Measurements from ENCODE around the gene RAX.
A peak's percentile ranks its signal among the peaks of the same experiment; 100 is the strongest.

The RAX gene

DNA sequence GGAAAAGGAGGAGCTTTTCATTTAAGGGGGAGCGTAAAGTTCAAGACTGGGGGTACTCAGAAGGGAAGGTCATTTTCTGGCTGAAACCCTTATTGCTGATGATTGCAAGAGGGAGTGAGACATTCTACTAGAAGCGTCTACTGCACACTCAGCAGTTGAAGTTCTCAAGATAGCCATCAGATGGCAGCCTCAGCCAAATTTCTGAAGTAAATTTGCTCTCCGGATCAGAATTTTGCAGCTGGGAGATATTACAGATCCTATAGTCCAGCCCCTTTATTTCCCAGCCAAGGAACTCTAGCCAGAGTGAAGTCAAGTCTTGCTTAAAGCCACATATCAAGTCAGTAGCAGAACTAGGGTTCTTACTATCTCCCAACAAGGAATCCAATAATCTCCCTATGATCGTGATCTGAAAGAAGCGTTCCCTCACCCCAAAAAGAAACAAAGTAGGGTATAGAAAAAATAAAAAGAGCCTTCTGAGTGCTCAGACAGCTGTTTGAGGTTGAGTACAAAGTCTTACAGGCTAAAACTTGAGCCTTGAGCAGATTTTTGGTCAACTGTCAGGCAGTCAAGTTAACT, 24.0 kb downstream of the RAX start:
- no peaks in the 10 kb centered on the region for H3K36me3 ChIP-seq (replicated peaks)

DNA sequence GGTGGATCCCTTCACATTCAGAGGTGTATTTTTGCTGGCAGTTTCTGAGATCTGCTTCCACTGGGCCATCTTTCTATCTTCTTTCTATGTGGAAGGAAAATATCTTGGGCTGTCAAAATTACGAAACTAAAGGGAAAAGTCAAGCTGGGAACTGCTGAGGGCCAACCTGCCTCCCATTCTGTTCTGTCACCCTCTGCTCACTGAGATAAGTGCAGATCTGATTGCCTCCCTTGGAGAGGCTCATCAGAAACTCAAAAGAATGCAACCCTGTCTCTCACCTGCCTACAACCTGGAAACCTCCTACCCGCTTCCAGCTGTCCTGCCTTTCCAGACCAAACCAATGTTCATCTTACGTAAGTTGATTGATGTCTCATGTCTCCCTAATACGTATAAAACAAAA, 26.5 kb downstream of the RAX start:
- no peaks in the 10 kb centered on the region; the same call in 1 of the 2 replicates for H3K4me1 ChIP-seq
- no peak overlapping the region for H3K4me3 ChIP-seq
- in situ Hi-C loops (cut with MboI; ENCODE audit: low sequenced_read_pairs) = no loop called here
- H3K36me3 ChIP-seq (replicated peaks) = no peaks in the 10 kb centered on the region
- no peaks in the 10 kb centered on the region for H3K9me3 ChIP-seq
- no peak for DNase-seq (ENCODE audit: low spot score in 2 of 2)
- peaks cover 32% of the 10 kb centered on the region for H3K27me3 ChIP-seq (ENCODE audit: low read depth)

More for the DNA sequence above, 24.0 kb downstream of the RAX start:
- H3K4me3 ChIP-seq = no peak overlapping the region
- H3K27me3 ChIP-seq (ENCODE audit: low read depth) = peaks cover 25% of the 10 kb centered on the region
- H3K9me3 ChIP-seq = no peaks in the 10 kb centered on the region
- in situ Hi-C loops (cut with MboI; ENCODE audit: low sequenced_read_pairs) = no loop called here
- peak; percentile 49 to 70 for DNase-seq (ENCODE audit: low spot score in 2 of 2)
- H3K4me1 ChIP-seq = peaks cover 3% of the 10 kb centered on the region; the same call in 1 of the 2 replicates

DNA sequence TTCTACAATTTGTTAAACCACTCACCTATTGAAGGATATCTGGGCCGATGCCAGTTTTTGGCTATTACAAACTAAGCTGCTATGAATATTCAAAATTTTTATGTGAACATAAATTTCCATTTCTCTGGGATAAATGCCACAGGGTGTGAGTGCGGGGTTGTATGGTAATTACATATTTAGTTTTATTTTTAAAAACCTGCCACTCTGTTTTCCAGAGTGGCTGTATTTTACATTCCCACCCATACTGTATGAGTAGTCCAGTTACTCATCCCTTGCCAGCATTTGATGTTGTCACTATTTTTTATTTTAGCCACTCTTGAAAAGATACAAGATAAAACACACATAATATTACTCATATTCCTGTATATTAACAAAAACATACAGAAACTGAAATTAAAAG, 30.3 kb downstream of the RAX start:
- Histone ChIP-seq H3K4me1 (no peaks in the 10 kb centered on the region), H3K27me3 (ENCODE audit: low read depth) (peaks cover 32% of the 10 kb centered on the region), H3K36me3 (replicated peaks) (no peaks in the 10 kb centered on the region), H3K4me3 (no peak overlapping the region), H3K9me3 (no peaks in the 10 kb centered on the region)
- in situ Hi-C loops (cut with MboI; ENCODE audit: low sequenced_read_pairs) = no loop called here
- DNase-seq (ENCODE audit: low spot score in 2 of 2) = no peak

DNA sequence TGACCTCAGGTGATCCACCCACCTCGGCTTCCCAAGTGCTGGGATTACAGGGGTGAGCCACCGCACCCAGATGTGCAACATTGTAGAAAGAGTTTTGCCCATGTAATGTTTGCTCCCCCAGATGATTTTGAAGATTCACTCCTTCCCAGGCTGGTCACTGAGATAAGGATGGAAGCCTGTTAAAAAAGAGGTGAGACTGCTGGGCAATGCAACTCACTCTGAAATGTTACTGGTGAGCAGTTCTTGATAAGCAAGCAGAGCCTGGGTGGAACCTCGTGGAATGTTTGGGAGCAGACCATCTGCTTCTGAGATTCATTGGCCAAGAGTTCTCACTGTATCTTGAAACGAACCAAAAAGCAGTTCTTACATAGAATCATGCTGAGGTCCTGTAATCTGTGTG, 33.6 kb downstream of the RAX start:
- Histone ChIP-seq H3K4me3 (no peak overlapping the region), H3K36me3 (replicated peaks) (no peaks in the 10 kb centered on the region), H3K9me3 (no peaks in the 10 kb centered on the region), H3K27me3 (ENCODE audit: low read depth) (peaks cover 10% of the 10 kb centered on the region; the same call in 1 of the 2 replicates), H3K4me1 (no peaks in the 10 kb centered on the region)
- DNase-seq (ENCODE audit: low spot score in 2 of 2) = no peak
- in situ Hi-C loops (cut with MboI; ENCODE audit: low sequenced_read_pairs) = no loop called here

DNA sequence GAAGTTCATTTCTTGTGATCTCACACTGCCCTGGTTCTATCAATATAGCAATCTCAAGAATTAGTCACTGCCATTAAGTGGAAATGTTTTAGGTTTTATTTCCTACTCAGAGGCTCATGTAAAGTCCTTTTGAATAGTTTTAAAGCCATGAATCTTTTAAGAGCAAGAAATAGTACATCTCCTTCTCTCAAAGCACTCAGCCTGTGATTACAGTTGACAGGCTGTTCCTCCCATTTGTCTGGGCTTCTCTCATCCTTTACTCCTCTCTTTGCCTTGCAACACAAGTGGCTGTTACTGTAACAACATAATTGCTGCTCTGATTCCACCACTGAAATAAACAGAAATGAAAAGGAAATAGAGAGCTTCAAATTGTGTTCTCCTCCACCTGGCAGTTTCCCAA, 34.9 kb downstream of the RAX start:
- in situ Hi-C loops (cut with MboI; ENCODE audit: low sequenced_read_pairs) = no loop called here
- no peaks in the 10 kb centered on the region for H3K4me1 ChIP-seq
- no peaks in the 10 kb centered on the region for H3K27me3 ChIP-seq (ENCODE audit: low read depth)
- DNase-seq (ENCODE audit: low spot score in 2 of 2) = no peak
- no peaks in the 10 kb centered on the region for H3K36me3 ChIP-seq (replicated peaks)
- H3K9me3 ChIP-seq = no peaks in the 10 kb centered on the region
- no peak overlapping the region for H3K4me3 ChIP-seq

DNA sequence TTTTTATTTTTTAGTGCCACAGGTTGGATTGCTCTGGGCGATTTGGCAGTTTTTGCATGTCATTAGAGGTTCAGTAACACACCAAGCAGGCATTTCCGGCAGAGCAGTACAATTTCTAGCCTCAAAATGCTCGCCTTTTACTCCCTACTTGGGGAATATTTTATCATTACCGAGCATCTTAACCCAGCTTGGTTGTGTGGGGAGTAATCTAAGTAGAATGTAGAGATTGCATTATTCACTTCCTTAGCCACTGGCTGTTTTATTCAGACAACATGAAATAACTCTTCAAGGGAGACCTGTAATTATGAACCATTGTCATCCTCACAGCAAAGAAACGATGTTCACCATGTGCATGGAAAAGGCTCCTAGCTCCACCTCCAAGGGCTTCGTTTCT, 40.2 kb downstream of the RAX start:
- no peak for DNase-seq (ENCODE audit: low spot score in 2 of 2)
- peaks cover 5% of the 10 kb centered on the region for H3K27me3 ChIP-seq (ENCODE audit: low read depth)
- H3K36me3 ChIP-seq (replicated peaks) = no peaks in the 10 kb centered on the region
- no peaks in the 10 kb centered on the region for H3K4me1 ChIP-seq
- no peak overlapping the region for H3K4me3 ChIP-seq
- in situ Hi-C loops (cut with MboI; ENCODE audit: low sequenced_read_pairs) = no loop called here
- H3K9me3 ChIP-seq = no peaks in the 10 kb centered on the region

DNA sequence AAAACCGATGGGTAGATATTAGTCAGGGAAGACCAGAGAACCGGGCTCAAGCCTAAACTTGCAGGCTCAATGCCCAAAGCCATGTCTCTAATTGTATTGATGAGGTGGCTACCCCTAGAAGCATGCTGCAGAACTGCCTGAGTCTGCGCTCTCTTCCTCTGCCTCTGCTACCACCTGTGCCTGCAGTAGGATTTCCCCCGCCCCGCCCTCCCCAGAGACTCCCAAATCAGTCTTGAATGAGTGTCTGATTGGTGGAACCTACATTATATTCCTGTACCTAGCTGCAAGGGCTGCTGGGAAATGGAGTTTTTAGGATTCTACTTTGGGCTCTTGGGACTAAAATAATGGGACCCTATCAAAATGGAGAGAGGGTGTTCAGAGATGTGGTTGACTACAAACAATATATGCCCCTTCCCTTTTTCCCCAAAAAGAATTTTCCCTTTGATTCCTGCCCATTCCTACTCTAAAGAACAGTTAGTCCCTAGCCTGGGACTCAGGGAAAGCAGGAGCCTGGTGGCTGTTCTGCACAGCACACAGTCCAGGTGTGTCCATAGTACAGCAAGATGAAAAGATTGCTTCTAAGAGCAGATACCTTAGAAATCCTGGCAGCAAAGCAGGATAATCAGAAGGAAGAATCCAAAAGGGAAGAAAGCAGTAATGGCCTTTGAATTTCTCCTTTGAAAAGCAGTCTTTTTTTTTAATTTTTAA, 40.8 kb downstream of the RAX start:
- DNase-seq (ENCODE audit: low spot score in 2 of 2) = no peak
- Histone ChIP-seq H3K4me1 (no peaks in the 10 kb centered on the region), H3K27me3 (ENCODE audit: low read depth) (peaks cover 5% of the 10 kb centered on the region), H3K4me3 (no peak overlapping the region), H3K9me3 (no peaks in the 10 kb centered on the region), H3K36me3 (replicated peaks) (no peaks in the 10 kb centered on the region)
- in situ Hi-C loops (cut with MboI; ENCODE audit: low sequenced_read_pairs) = no loop called here

DNA sequence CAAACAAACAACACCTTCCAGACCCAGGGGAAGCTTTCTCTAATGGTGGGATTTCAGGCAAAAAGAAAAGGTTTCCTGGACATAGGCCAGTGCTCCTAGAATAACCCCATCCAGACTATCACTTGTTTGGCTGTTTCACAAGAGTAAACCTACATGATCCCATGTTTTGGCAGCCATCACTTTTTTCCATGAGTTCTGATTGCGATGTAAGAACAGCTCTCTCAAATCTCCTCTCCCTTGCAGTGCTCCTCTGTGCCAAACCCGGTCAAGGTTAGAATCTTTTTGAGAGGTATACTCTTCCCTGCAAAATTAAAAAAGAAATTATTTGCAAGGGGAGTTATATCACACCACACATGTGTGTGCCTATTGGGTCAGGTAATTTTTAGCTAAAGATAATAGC, 41.4 kb downstream of the RAX start:
- in situ Hi-C loops (cut with MboI; ENCODE audit: low sequenced_read_pairs) = no loop called here
- no peak for DNase-seq (ENCODE audit: low spot score in 2 of 2)
- no peaks in the 10 kb centered on the region for H3K4me1 ChIP-seq
- H3K36me3 ChIP-seq (replicated peaks) = no peaks in the 10 kb centered on the region
- no peak overlapping the region for H3K4me3 ChIP-seq
- H3K9me3 ChIP-seq = no peaks in the 10 kb centered on the region
- peaks cover 5% of the 10 kb centered on the region for H3K27me3 ChIP-seq (ENCODE audit: low read depth)

DNA sequence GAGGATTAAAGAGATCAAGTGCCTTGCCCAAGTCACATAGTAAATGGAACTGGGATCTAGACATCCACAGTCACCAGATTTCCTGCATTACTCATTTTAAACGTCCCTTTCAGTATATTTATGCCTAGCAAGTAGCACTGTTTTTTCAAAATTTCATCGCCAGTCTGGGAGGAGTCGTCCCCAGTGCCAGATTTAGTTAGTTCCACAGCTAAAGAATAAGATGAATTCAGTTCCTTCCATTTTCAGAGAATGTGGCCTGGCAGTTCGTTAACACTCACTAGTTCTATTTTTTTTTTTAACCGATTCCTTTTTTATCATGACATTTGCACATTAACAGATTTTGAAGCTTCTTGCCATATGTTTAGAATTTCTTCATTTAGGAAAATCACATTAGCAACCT, 42.1 kb downstream of the RAX start:
- Histone ChIP-seq H3K27me3 (ENCODE audit: low read depth) (peaks cover 8% of the 10 kb centered on the region), H3K4me3 (no peak overlapping the region), H3K9me3 (no peaks in the 10 kb centered on the region), H3K4me1 (no peaks in the 10 kb centered on the region), H3K36me3 (replicated peaks) (no peaks in the 10 kb centered on the region)
- DNase-seq (ENCODE audit: low spot score in 2 of 2) = no peak
- in situ Hi-C loops (cut with MboI; ENCODE audit: low sequenced_read_pairs) = no loop called here

DNA sequence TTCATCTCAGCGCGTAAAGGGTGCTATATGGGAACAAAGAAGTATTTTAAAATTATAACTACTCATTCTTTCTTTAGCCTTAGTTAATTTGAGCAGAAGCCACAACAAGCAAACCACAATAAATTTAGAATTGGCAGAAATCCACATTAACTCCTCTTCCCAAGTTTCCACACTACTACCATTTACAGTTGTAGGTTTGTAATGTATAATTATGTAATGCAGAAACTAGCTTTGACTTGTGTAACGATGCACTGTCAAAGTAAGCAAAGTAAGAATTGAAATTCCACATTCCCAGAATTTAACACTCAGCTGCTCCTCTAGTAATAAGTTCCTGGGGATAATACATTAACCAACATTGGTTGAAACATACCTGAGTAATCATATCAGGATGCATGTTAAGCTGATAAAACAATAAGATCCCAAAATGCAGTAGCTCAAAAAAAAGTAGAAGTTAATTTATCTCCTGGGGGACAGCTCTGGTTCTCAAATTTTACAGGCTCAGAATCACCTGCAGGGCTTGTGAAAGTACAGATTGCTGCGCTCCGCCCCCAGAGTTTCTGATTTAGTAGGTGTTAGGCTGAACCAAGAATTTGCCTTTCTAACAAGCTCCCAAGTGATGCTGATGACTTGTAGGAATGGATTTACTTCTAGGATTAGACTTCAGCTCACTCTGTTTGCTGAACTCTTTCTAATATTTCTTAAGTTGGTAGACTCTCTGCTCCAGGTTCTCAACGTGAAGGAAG, 43.4 kb downstream of the RAX start:
- Histone ChIP-seq H3K4me1 (no peaks in the 10 kb centered on the region), H3K4me3 (no peak overlapping the region), H3K36me3 (replicated peaks) (no peaks in the 10 kb centered on the region), H3K9me3 (no peaks in the 10 kb centered on the region), H3K27me3 (ENCODE audit: low read depth) (peaks cover 10% of the 10 kb centered on the region)
- in situ Hi-C loops (cut with MboI; ENCODE audit: low sequenced_read_pairs) = no loop called here
- DNase-seq (ENCODE audit: low spot score in 2 of 2) = no peak

DNA sequence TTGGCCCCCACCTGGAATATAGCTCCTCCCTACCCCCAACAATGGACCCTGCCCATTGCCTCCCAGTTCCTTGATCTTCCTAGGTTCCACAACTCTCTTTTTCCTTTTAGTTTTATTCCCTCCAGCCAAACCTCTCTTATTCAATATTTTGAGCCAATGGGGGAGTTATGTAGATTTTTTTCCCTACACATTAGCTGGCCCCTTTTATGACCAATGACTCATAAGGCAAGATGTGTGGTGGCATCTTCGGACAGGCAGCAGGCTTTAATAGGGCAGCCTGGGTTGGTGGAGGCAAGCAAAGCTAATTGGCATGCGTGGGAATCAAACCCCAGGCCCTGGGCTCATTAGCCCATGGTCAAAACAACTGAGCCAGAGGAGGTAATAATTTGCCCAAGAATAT, 44.1 kb downstream of the RAX start:
- H3K36me3 ChIP-seq (replicated peaks) = no peaks in the 10 kb centered on the region
- peaks cover 13% of the 10 kb centered on the region for H3K27me3 ChIP-seq (ENCODE audit: low read depth)
- H3K4me1 ChIP-seq = no peaks in the 10 kb centered on the region
- no peak for DNase-seq (ENCODE audit: low spot score in 2 of 2)
- H3K9me3 ChIP-seq = no peaks in the 10 kb centered on the region
- in situ Hi-C loops (cut with MboI; ENCODE audit: low sequenced_read_pairs) = no loop called here
- no peak overlapping the region for H3K4me3 ChIP-seq

DNA sequence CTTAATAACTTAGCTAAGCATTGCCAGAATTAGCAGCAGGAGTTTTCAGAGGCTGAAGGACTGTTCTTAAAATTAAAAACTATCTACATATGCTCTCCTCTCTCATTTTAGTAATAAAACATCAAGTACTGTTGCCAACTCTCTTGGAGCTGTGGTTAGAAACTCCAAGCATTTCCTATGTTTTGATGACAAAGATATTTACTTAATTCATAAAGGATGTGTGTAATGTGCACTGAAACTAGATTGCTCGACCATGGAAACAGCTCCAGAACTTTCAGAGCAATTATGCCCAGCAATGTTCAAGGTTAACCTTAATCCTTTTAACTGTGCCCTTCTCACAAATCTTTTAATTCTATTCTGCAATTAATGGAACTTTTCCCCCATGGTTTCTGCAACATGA, 44.9 kb downstream of the RAX start:
- Histone ChIP-seq H3K4me3 (no peak overlapping the region), H3K4me1 (no peaks in the 10 kb centered on the region), H3K36me3 (replicated peaks) (no peaks in the 10 kb centered on the region), H3K9me3 (no peaks in the 10 kb centered on the region), H3K27me3 (ENCODE audit: low read depth) (peaks cover 17% of the 10 kb centered on the region)
- no peak for DNase-seq (ENCODE audit: low spot score in 2 of 2)
- in situ Hi-C loops (cut with MboI; ENCODE audit: low sequenced_read_pairs) = no loop called here

DNA sequence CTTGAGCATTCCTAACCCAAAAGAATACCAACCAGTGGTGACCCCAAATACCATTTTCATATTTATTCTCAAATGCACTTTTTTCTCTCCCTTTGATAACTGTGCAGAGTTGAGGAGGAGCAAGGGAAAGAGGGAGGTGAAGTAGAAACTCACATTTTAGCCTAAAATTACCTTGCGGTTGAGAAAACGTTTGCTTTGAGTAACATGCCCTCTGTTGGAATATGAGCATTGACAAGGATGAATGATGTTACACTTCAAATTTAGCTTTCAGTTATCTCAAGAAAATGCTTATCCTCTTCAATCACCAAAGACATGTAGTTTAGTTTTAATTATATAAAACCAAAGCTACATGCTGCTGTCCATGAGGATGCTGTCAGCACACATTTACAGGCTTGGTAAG, 50.9 kb downstream of the RAX start:
- H3K4me1 ChIP-seq = no peaks in the 10 kb centered on the region
- H3K4me3 ChIP-seq = no peak overlapping the region
- in situ Hi-C loops (cut with MboI; ENCODE audit: low sequenced_read_pairs) = no loop called here
- no peak for DNase-seq (ENCODE audit: low spot score in 2 of 2)
- no peaks in the 10 kb centered on the region for H3K36me3 ChIP-seq (replicated peaks)
- H3K9me3 ChIP-seq = no peaks in the 10 kb centered on the region
- peaks cover 57% of the 10 kb centered on the region for H3K27me3 ChIP-seq (ENCODE audit: low read depth)
